T-helper 17 cell (primary cell): Measurements from ENCODE around the gene FAH. TPM values are rescaled to one million over a fixed set of nuclear protein-coding genes. Genes with fewer than 3 reads are reported as not detected.

ENCODE experiments used
- ATAC-seq: fragments of 150-1000 bp; cut with Tn5 transposase; 2 replicates; pipeline ENCODE4 v1.10.0; 2021; ENCODE audit warnings: mild to moderate bottlenecking, moderate library complexity
- DNase-seq, 3 donors: peaks; one replicate each; pipeline versions ENCODE4 v3.0.0 to v3.0.0-alpha.2; 2020 to 2021
- H3K9me3 ChIP-seq: one replicate; pipeline ENCODE4 v1.7.0; 2013; ENCODE audit warnings: low read length, mild to moderate bottlenecking; ENCODE audit not compliant: control insufficient read depth, poor library complexity, severe bottlenecking
- H3K27ac Mint-ChIP-seq: one replicate; pipeline ENCODE4 v1.8.0; 2022; ENCODE audit warnings: mild to moderate bottlenecking, moderate library complexity, mixed read lengths
- H3K27me3 Mint-ChIP-seq: one replicate; pipeline ENCODE4 v1.8.0; 2022; ENCODE audit warnings: mixed read lengths
- H3K36me3 Mint-ChIP-seq: one replicate; pipeline ENCODE4 v1.8.0; 2022; ENCODE audit warnings: low read depth, mixed read lengths
- H3K4me1 Mint-ChIP-seq: one replicate; pipeline ENCODE4 v1.8.0; 2022; ENCODE audit warnings: mild to moderate bottlenecking, mixed read lengths
- H3K4me3 Mint-ChIP-seq: one replicate; pipeline ENCODE4 v1.8.0; 2022; ENCODE audit warnings: mild to moderate bottlenecking, moderate library complexity, mixed read lengths
- total RNA-seq, 4 donors: library from RNA in 2 of 4; stranded (reverse) in 2 of 4; gene quantifications; one replicate each; pipeline ENCODE4 v1.2.3 and lab custom pipeline; 2022 to 2026

FAH gene
- total RNA-seq, 2 donors from 2014 or later = 5.2 to 16.3 TPM

DNA sequence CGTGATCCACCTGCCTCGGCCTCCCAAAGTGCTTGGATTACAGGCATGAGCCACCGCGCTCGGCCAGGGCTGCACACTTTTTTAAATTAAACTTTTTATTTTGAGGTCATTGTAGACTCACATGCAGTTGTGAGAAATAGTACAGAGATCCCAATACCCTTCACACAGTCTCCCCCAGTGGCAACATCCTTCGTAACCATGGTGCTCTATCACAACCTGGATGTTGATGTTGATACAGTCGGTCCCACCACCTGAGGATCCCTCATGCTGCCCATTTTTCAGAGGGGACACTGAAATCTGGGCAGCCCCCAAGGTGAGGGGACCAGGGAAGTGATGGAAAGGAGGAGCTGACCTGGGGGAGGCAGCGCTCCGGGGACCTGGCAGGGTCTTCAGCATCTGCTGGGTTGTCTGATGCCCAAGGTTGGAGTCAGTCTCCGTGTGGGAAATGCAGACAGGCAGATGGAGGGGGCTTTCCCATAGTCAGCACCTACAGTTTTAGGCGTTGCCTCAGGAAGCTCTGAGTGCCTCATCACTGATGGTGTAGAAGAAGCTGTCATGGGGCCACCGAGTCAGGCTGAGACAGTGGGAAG, 17.1 kb downstream of the FAH start:
- H3K9me3 ChIP-seq = no peaks in the 10 kb centered on the region
- ATAC-seq (no peak), DNase-seq (no peak)
- H3K27me3 Mint-ChIP-seq = no peaks in the 10 kb centered on the region
- no peak overlapping the region for H3K27ac Mint-ChIP-seq
- no peaks in the 10 kb centered on the region for H3K36me3 Mint-ChIP-seq
- no peak overlapping the region for H3K4me3 Mint-ChIP-seq
- no peaks in the 10 kb centered on the region for H3K4me1 Mint-ChIP-seq

DNA sequence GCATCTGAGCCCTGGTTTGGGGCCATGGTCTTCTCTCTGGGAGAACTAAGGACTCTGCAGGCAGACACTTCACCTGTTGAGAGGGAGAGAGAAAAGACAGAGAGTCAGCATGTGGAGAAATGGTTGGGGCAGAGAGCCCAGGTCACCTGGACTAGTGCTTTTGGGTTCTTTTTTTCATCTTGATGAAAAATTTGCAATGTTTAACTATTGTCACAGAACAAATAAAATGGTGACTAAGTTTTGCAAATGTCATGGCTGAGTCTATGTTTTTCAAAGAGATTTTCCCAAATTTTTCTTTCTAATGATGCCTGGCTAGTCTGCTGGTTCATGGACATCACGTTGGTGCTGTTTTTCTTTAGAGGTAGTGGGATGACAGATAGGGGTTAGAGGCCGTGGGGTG, 17.8 kb downstream of the FAH start:
- H3K4me1 Mint-ChIP-seq = no peaks in the 10 kb centered on the region
- H3K9me3 ChIP-seq = no peaks in the 10 kb centered on the region
- ATAC-seq (no peak), DNase-seq (no peak)
- H3K27me3 Mint-ChIP-seq = no peaks in the 10 kb centered on the region
- no peaks in the 10 kb centered on the region for H3K36me3 Mint-ChIP-seq
- H3K4me3 Mint-ChIP-seq = no peak overlapping the region
- H3K27ac Mint-ChIP-seq = no peak overlapping the region

GRCh38 chr15:80171787-80172186, 19.0 kb downstream of the FAH start:
- Mint-ChIP-seq H3K4me1 (no peaks in the 10 kb centered on the region), H3K36me3 (peaks cover 2% of the 10 kb centered on the region), H3K27me3 (no peaks in the 10 kb centered on the region), H3K27ac (no peak overlapping the region), H3K4me3 (no peak overlapping the region)
- DNase-seq = no peak
- no peaks in the 10 kb centered on the region for H3K9me3 ChIP-seq
- ATAC-seq = no peak

DNA sequence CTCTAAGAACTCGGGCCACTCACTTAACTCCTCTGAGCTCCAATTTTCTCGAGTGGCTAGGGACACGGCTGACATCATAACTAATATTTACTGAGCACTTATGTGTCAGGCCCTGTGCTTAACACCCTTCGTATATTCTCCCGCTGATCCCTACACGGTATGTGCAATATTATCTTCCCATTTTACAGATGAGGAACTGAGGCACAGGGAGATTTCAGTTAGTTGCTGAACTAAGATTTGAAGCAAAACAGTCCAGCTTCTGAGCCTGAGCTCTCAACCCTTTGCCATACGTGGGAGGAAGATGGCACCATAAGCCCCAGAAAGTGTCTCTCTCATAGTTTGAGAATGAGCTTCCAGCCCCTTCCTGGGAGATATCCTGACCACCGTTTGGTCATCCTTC, 19.6 kb downstream of the FAH start:
- H3K27ac Mint-ChIP-seq = no peak overlapping the region
- no peaks in the 10 kb centered on the region for H3K9me3 ChIP-seq
- no peak overlapping the region for H3K4me3 Mint-ChIP-seq
- H3K27me3 Mint-ChIP-seq = no peaks in the 10 kb centered on the region
- DNase-seq = no peak
- no peaks in the 10 kb centered on the region for H3K4me1 Mint-ChIP-seq
- H3K36me3 Mint-ChIP-seq = peaks cover 2% of the 10 kb centered on the region
- ATAC-seq = no peak

DNA sequence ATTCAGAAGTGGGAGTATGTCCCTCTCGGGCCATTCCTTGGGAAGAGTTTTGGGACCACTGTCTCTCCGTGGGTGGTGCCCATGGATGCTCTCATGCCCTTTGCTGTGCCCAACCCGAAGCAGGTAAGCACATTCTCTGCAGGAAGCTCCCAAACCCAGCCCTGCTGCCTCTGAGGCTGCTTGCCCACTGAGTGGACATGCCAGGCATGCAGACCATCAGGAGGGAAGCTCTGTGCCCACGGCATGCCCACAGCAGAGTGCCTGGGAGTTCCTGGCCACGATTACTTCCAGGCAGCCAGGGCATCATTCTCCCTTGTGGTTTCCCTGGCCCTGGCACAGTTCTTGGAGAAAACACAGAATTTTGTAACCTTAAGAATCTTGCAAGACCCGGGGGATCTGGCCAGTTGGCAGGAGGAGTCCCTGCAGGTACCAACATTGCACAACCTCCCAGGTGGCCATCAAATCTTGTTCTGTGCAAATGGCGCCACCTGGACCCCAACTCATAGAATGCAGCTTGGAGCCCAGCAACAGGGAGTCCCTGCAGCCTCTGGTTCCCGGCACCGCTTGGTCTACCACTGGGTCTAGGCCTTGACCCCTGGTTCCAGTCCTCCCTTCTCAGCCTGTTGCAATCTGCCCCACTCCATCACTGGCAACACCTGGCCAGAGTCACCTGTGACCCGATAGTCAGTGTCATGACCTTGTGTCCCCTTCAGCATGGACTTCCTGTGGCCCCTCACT, 20.4 kb downstream of the FAH start:
- H3K27ac Mint-ChIP-seq = no peak overlapping the region
- peak; percentile 77 for ATAC-seq
- no peak overlapping the region for H3K4me3 Mint-ChIP-seq

DNA sequence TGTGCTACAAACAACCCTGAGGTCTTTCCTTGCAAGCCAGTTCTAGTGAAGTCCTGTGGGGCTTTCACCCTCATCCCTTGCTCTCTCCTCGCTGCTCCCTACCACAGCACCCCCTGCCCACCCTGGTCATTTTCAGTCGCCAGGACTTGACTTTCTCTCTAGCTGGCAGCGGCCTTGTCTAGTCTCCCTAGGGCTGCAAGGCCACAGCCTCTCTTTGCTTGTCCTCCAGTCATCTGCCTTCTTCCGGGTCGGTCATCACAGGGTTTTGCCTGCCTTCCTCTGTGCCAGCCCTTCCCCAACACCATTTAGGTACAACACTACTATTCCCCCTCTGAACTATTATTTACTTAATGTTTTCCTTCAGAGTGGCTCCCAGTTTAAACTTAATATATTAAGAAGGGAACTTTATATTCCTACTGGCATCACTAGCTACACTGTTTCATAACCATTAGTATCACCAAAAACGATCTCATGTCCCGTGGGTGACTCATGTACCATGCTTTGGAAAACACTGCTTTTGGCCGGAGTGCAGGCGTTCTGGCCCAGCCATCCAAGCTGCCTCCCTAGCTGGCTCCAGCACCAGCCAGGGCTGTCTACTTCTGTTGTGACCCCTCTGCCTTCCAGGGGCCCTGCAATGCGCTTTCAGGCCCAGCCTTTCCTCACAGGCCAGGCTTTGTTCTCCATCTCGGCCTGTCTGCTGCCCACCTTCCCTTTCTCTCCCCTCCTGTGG, 21.4 kb downstream of the FAH start:
- ATAC-seq = no peak
- no peak overlapping the region for H3K4me3 Mint-ChIP-seq
- no peak overlapping the region for H3K27ac Mint-ChIP-seq
- peaks cover 2% of the 10 kb centered on the region for H3K36me3 Mint-ChIP-seq
- no peak for DNase-seq
- no peaks in the 10 kb centered on the region for H3K27me3 Mint-ChIP-seq
- no peaks in the 10 kb centered on the region for H3K9me3 ChIP-seq
- no peaks in the 10 kb centered on the region for H3K4me1 Mint-ChIP-seq

More for the DNA sequence above, 20.4 kb downstream of the FAH start:
- H3K27me3 Mint-ChIP-seq = no peaks in the 10 kb centered on the region
- H3K9me3 ChIP-seq = no peaks in the 10 kb centered on the region
- H3K36me3 Mint-ChIP-seq = peaks cover 2% of the 10 kb centered on the region
- H3K4me1 Mint-ChIP-seq = no peaks in the 10 kb centered on the region
- DNase-seq = peak; percentile 27 to 59 (median 30)

DNA sequence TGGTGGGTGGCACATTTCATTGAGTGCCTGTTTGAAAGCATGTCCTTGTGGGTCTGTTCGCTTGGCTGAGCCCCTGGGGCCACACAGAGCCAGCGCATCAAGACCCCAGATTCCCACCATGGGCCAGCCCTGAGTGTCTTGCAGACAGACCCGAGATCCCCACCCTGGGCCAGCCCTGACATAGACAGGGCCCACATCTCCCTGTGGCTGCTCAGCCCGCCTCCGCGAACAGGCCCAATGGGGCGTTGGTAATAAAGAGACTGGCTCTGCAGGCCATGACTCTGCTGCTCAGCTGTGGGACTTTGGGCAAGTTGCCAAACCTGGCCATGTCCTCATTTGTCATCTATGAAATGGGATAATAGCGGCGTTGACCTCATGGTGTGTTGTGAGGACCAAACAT, 22.6 kb downstream of the FAH start:
- H3K27me3 Mint-ChIP-seq = no peaks in the 10 kb centered on the region

GRCh38 chr15:80176443-80176842, 23.6 kb downstream of the FAH start:
- Mint-ChIP-seq H3K27ac (no peak overlapping the region), H3K27me3 (no peaks in the 10 kb centered on the region), H3K36me3 (peaks cover 4% of the 10 kb centered on the region), H3K4me1 (peaks cover 4% of the 10 kb centered on the region), H3K4me3 (no peak overlapping the region)
- H3K9me3 ChIP-seq = no peaks in the 10 kb centered on the region
- ATAC-seq = no peak
- DNase-seq = no peak

More for the DNA sequence above, 22.6 kb downstream of the FAH start:
- H3K9me3 ChIP-seq = no peaks in the 10 kb centered on the region
- Mint-ChIP-seq H3K36me3 (peaks cover 4% of the 10 kb centered on the region), H3K4me1 (peaks cover 4% of the 10 kb centered on the region), H3K4me3 (no peak overlapping the region), H3K27ac (no peak overlapping the region)
- ATAC-seq (no peak), DNase-seq (no peak)

DNA sequence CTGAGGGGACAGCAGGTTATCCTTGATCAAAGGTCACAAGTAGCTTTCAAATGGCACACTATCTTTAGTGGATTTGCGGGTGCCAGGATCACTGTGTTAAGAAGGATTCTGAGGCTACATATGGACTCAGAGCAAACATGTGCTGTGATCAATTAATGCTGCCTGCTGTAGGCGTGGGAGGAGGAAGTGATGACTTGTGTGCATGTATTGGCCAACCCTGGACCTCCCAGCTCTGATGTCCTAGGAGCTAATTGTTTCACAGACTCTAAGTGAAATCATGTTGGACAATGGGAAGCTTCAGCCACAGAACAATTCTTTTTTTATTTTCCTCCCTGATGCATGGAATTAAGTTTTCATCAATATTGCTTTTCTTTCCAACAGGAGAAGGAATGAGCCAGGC, 24.4 kb downstream of the FAH start:
- no peak for DNase-seq

GRCh38 chr15:80179025-80179759, 26.4 kb downstream of the FAH start:
- no peak overlapping the region for H3K27ac Mint-ChIP-seq
- H3K9me3 ChIP-seq = no peaks in the 10 kb centered on the region
- H3K4me3 Mint-ChIP-seq = no peak overlapping the region
- H3K27me3 Mint-ChIP-seq = no peaks in the 10 kb centered on the region
- ATAC-seq (no peak), DNase-seq (no peak)
- peaks cover 12% of the 10 kb centered on the region for H3K4me1 Mint-ChIP-seq
- H3K36me3 Mint-ChIP-seq = peaks cover 7% of the 10 kb centered on the region

More for the DNA sequence above, 24.4 kb downstream of the FAH start:
- ATAC-seq = no peak
- Mint-ChIP-seq H3K27ac (no peak overlapping the region), H3K27me3 (no peaks in the 10 kb centered on the region), H3K4me1 (peaks cover 7% of the 10 kb centered on the region), H3K36me3 (peaks cover 7% of the 10 kb centered on the region), H3K4me3 (no peak overlapping the region)
- H3K9me3 ChIP-seq = no peaks in the 10 kb centered on the region

DNA sequence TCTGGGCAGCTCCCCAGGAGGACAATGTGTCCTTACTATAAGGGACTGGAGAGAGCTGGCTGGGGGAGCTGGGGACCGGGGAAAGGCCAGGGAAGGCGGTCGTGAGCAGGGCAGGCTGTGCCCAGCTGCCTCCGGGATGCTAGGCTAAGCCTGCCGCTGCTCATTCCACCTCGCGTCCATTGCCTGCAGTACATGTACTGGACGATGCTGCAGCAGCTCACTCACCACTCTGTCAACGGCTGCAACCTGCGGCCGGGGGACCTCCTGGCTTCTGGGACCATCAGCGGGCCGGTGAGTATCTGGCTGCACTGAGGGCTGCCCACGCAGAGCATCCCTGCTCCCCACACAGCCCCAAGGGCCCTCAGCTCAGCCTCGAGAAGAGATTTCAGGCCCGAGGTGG, 27.1 kb downstream of the FAH start:
- no peaks in the 10 kb centered on the region for H3K27me3 Mint-ChIP-seq
- DNase-seq = no peak
- H3K4me3 Mint-ChIP-seq = no peak overlapping the region
- H3K4me1 Mint-ChIP-seq = peaks cover 12% of the 10 kb centered on the region
- peaks cover 7% of the 10 kb centered on the region for H3K36me3 Mint-ChIP-seq
- H3K27ac Mint-ChIP-seq = no peak overlapping the region
- no peak for ATAC-seq
- H3K9me3 ChIP-seq = no peaks in the 10 kb centered on the region

DNA sequence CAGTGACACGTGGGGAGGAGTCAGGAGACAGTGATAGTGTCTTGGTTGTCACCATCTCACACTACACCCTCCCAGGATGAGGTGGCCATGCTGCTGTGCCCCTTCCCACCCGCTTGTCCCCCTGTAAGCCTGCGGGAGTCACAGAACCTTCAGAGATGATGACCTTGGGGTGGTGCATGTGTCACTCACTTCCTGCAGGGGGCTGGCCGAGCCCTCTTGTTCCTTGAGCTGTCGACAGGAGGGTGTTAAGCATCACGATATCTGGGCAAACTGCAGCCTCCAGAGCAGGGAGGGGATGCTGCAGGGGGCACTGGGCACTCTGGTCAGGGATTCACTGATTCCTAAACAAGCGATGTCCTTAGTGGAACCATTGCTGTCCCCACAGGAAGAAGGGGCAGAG, 27.7 kb downstream of the FAH start:
- H3K36me3 Mint-ChIP-seq = peaks cover 7% of the 10 kb centered on the region
- no peak overlapping the region for H3K4me3 Mint-ChIP-seq
- DNase-seq = no peak
- H3K27me3 Mint-ChIP-seq = no peaks in the 10 kb centered on the region
- no peaks in the 10 kb centered on the region for H3K9me3 ChIP-seq
- no peak for ATAC-seq
- peaks cover 12% of the 10 kb centered on the region for H3K4me1 Mint-ChIP-seq
- no peak overlapping the region for H3K27ac Mint-ChIP-seq

DNA sequence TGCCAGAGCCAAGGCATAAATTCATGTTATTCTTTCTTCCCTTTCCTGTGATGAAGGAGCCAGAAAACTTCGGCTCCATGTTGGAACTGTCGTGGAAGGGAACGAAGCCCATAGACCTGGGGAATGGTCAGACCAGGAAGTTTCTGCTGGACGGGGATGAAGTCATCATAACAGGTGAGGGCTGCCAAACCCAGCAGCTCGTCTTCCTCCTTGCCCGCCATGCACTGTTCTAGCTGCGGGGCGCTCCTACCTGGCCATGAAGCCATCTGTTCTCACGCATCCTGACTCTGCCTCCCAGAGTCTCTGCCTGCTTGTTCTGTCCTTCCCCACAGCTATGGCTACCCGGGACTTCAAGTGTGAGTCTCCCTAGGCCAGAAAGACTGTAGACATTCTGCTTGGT, 28.2 kb downstream of the FAH start:
- Mint-ChIP-seq H3K4me3 (no peak overlapping the region), H3K27ac (no peak overlapping the region), H3K4me1 (peaks cover 12% of the 10 kb centered on the region), H3K36me3 (peaks cover 7% of the 10 kb centered on the region), H3K27me3 (no peaks in the 10 kb centered on the region)
- no peaks in the 10 kb centered on the region for H3K9me3 ChIP-seq
- no peak for DNase-seq
- no peak for ATAC-seq
